Activated CD4-positive, alpha-beta T cell treated with anti-CD3 and anti-CD28 coated beads for 36 hours (primary cell): ENCODE measurements around the gene GPRC5D. TPM values are rescaled to one million over a fixed set of nuclear protein-coding genes. Genes with fewer than 3 reads are reported as not detected.

ENCODE experiments used
- ATAC-seq: fragments of 200-7000 bp; cut with Tn5 transposase; one replicate; pipeline ENCODE4 v1.10.0; 2021; ENCODE audit warnings: mild to moderate bottlenecking, moderate library complexity
- CTCF ChIA-PET: fragments of 350-600 bp; sonication (Branson Sonifier 250); formaldehyde crosslinking; loops from one replicate; lab custom pipeline; 2021; ENCODE audit warnings: antibody characterized with exemption; lab: Charles Lee
- POLR2A ChIA-PET: fragments of 350-600 bp; sonication (Branson Sonifier 250); formaldehyde crosslinking; loops from one replicate; lab custom pipeline; 2021; ENCODE audit warnings: antibody characterized with exemption, inconsistent platforms; lab: Charles Lee
- DNase-seq: peaks from one replicate; pipeline ENCODE4 v3.0.0-alpha.2; 2020
- H3K27ac Mint-ChIP-seq: one replicate; pipeline ENCODE4 v1.8.0; 2021; ENCODE audit warnings: mixed read lengths
- H3K27me3 Mint-ChIP-seq: one replicate; pipeline ENCODE4 v1.8.0; 2021; ENCODE audit warnings: mixed read lengths
- H3K36me3 Mint-ChIP-seq: one replicate; pipeline ENCODE4 v1.8.0; 2021; ENCODE audit warnings: low read depth, mixed read lengths
- H3K4me1 Mint-ChIP-seq: one replicate; pipeline ENCODE4 v1.8.0; 2021; ENCODE audit warnings: mixed read lengths
- H3K4me3 Mint-ChIP-seq: one replicate; pipeline ENCODE4 v1.8.0; 2021; ENCODE audit warnings: mild to moderate bottlenecking, moderate library complexity, mixed read lengths
- H3K9me3 Mint-ChIP-seq: one replicate; pipeline ENCODE4 v1.8.0; 2021; ENCODE audit warnings: low read depth, mixed read lengths
- intact Hi-C, 2 experiments: fragments of 100-400 bp; cut with DNase I in 1 of 2; cut with micrococcal nuclease in 1 of 2; formaldehyde crosslinking; loops; one replicate each; pipeline versions ENCODE4 v1.14.2 to v1.15.1; 2022 to 2024; cut with DNase I, micrococcal nuclease
- total RNA-seq, 2 experiments: library from RNA; stranded (reverse); gene quantifications; one replicate each; pipeline ENCODE4 v1.2.3, GENCODE V29; 2021

GPRC5D gene
- total RNA-seq, 2 experiments from 2014 or later: not detected

- POLR2A ChIA-PET: no interaction called here
- Mint-ChIP-seq H3K27me3 (no peaks in the 10 kb centered on the region), H3K27ac (no peak overlapping the region), H3K36me3 (no peaks in the 10 kb centered on the region), H3K4me3 (no peak overlapping the region), H3K4me1 (no peaks in the 10 kb centered on the region), H3K9me3 (no peaks in the 10 kb centered on the region)
- intact Hi-C loops: no loop called here
- ATAC-seq (no peak), DNase-seq (no peak)
- CTCF ChIA-PET: interaction anchor here (0.6 to 0.7 kb wide), 2 partner anchors 20 to 766 kb away, joined by 3 read pairs; no protein-coding TSS in a partner anchor
These were observed 14.9 kb downstream of the GPRC5D start for GRCh38 chr12:12936983-12937491.

GRCh38 chr12:12934556-12934955 is 17.4 kb downstream of the GPRC5D start:
- no peak overlapping the region for H3K27ac Mint-ChIP-seq
- POLR2A ChIA-PET: no interaction called here
- ATAC-seq (no peak), DNase-seq (no peak)
- H3K4me1 Mint-ChIP-seq: no peaks in the 10 kb centered on the region
- intact Hi-C loops: no loop called here
- no peaks in the 10 kb centered on the region for H3K36me3 Mint-ChIP-seq
- H3K9me3 Mint-ChIP-seq: no peaks in the 10 kb centered on the region
- H3K4me3 Mint-ChIP-seq: no peak overlapping the region
- H3K27me3 Mint-ChIP-seq: no peaks in the 10 kb centered on the region
- CTCF ChIA-PET: no interaction called here

GRCh38 chr12:12933742-12934141 is 18.2 kb downstream of the GPRC5D start:
- no peak for DNase-seq
- no peak overlapping the region for H3K27ac Mint-ChIP-seq
- no peak overlapping the region for H3K4me3 Mint-ChIP-seq
- ATAC-seq: no peak
- ChIA-PET CTCF (no interaction called here), POLR2A (no interaction called here)
- no peaks in the 10 kb centered on the region for H3K36me3 Mint-ChIP-seq
- H3K4me1 Mint-ChIP-seq: no peaks in the 10 kb centered on the region
- H3K27me3 Mint-ChIP-seq: no peaks in the 10 kb centered on the region
- no peaks in the 10 kb centered on the region for H3K9me3 Mint-ChIP-seq
- intact Hi-C loops: no loop called here

DNA sequence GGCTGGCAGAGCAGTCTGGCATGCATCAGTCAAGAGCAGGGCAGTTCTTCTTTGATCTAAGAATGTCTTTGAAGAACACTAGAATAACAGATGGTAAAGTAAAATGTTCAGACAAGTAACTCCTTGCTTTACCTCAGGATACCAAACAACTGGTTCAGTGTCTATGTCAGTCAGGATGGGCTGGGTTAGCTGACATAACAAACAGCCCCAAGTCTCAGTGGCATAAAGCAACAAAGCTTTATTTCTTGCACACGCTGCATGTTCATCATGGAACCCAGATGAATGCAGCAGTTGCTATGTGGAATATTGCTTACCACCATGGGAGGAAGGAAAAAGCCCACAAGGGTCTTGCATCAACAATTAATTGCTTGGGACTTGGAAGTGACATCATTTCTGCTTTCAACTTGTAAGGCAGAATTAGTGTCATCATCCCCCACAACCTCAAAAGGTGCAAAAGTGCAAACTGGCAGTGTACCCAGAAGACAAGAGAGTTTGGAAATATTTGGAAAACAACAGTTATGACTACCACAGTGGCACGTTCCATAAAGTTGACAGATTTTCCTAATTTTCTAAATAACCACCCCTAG is 21.2 kb downstream of the GPRC5D start:
- no peaks in the 10 kb centered on the region for H3K4me1 Mint-ChIP-seq
- CTCF ChIA-PET: no interaction called here
- no peak overlapping the region for H3K4me3 Mint-ChIP-seq
- POLR2A ChIA-PET: no interaction called here
- intact Hi-C loops: no loop called here
- H3K27me3 Mint-ChIP-seq: no peaks in the 10 kb centered on the region
- no peaks in the 10 kb centered on the region for H3K36me3 Mint-ChIP-seq
- no peaks in the 10 kb centered on the region for H3K9me3 Mint-ChIP-seq
- ATAC-seq: no peak
- no peak overlapping the region for H3K27ac Mint-ChIP-seq
- no peak for DNase-seq

- Mint-ChIP-seq H3K36me3 (no peaks in the 10 kb centered on the region), H3K27me3 (no peaks in the 10 kb centered on the region), H3K4me1 (no peaks in the 10 kb centered on the region), H3K4me3 (no peak overlapping the region), H3K9me3 (no peaks in the 10 kb centered on the region), H3K27ac (no peak overlapping the region)
- DNase-seq: no peak
- ChIA-PET CTCF (no interaction called here), POLR2A (no interaction called here)
- intact Hi-C loops: no loop called here
- ATAC-seq: no peak
These were observed 22.3 kb downstream of the GPRC5D start for GRCh38 chr12:12929696-12930095.

DNA sequence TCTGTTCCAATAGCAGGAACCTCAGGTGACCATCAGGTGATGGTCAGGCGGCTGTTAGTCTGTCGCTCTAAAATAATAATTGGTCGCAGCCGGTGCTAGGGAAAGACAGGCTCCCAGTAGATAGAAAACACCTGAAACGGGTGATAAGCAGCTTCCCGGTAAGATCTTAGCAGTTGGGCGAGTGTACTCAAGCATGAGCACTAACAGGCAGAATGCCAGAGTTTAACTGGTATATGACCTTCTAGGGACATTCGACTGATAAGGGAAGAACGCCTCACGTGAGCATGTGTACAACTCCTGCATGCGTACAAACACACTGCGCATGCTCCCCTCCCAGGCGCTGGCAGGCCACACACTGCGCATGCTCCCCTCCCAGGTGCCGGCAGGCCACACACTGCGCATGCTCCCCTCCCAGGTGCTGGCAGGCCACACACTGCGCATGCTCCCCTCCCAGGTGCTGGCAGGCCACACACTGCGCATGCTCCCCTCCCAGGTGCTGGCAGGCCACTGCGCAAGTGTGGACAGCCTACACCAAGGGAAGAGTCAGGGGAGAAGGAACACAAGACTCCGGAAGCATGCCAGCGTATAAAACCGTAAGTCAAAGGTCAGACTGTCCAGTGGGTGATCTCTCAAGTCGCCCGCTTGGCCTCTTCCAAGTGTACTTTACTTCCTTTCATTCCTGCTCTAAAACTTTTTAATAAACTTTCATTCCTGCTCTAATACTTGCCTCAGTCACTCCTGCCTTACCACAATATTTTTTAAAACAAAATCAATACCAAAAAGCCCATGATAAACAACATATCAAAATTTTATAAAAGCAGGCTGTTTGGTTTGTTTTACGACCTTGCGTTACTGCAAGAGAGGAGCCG is 24.5 kb downstream of the GPRC5D start:
- H3K27ac Mint-ChIP-seq: no peak overlapping the region
- peak; percentile 59 for DNase-seq
- no peaks in the 10 kb centered on the region for H3K36me3 Mint-ChIP-seq
- H3K4me3 Mint-ChIP-seq: peak overlapping the region; percentile 41
- ATAC-seq: peak; percentile 36
- no peaks in the 10 kb centered on the region for H3K27me3 Mint-ChIP-seq
- ChIA-PET CTCF (no interaction called here), POLR2A (no interaction called here)
- no peaks in the 10 kb centered on the region for H3K9me3 Mint-ChIP-seq
- H3K4me1 Mint-ChIP-seq: no peaks in the 10 kb centered on the region
- intact Hi-C loops: no loop called here

- H3K36me3 Mint-ChIP-seq: no peaks in the 10 kb centered on the region
- no peaks in the 10 kb centered on the region for H3K9me3 Mint-ChIP-seq
- CTCF ChIA-PET: interaction anchor here (0.6 to 0.7 kb wide), 4 partner anchors 9 to 1241 kb away, joined by 3 read pairs; no protein-coding TSS in a partner anchor
- intact Hi-C loops: no loop called here
- no peaks in the 10 kb centered on the region for H3K27me3 Mint-ChIP-seq
- H3K27ac Mint-ChIP-seq: no peak overlapping the region
- no peak overlapping the region for H3K4me3 Mint-ChIP-seq
- ATAC-seq (no peak), DNase-seq (no peak)
- POLR2A ChIA-PET: no interaction called here
- no peaks in the 10 kb centered on the region for H3K4me1 Mint-ChIP-seq
These were observed 25.3 kb downstream of the GPRC5D start for GRCh38 chr12:12926571-12927071.

DNA sequence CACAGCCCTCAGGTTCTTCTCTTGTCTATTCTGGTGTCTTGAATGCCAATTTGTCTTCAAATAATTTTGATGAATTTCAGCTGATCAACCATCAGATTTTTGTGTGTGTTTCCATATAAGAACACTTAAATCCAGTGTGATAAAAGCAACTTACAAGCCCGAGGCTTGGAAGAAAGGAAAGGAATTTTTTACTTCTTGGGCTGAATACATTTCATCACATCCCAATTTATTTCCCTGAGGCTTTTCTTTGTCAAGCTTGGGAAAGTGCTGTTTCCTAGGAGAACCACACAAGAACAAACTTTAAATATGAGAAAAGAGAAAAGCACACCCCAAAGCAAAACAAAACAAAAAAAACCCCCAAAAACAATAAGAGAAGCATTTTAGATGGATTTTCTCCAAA is 26.6 kb downstream of the GPRC5D start:
- Mint-ChIP-seq H3K4me1 (no peaks in the 10 kb centered on the region), H3K27ac (no peak overlapping the region), H3K36me3 (no peaks in the 10 kb centered on the region), H3K9me3 (no peaks in the 10 kb centered on the region), H3K27me3 (no peaks in the 10 kb centered on the region), H3K4me3 (no peak overlapping the region)
- no peak for DNase-seq
- ChIA-PET POLR2A (no interaction called here), CTCF (interaction anchor here (0.9 kb wide), 1 partner anchor 10 kb away, joined by 4 read pairs; no protein-coding TSS in a partner anchor)
- intact Hi-C loops: no loop called here
- ATAC-seq: no peak

- no peaks in the 10 kb centered on the region for H3K36me3 Mint-ChIP-seq
- H3K27me3 Mint-ChIP-seq: no peaks in the 10 kb centered on the region
- no peaks in the 10 kb centered on the region for H3K9me3 Mint-ChIP-seq
- CTCF ChIA-PET: no interaction called here
- H3K27ac Mint-ChIP-seq: no peak overlapping the region
- POLR2A ChIA-PET: no interaction called here
- intact Hi-C loops: loop anchor here in 1 of 2 experiments (5.0 kb wide), 1 partner anchor 163 kb away; no protein-coding TSS in a partner anchor
- no peaks in the 10 kb centered on the region for H3K4me1 Mint-ChIP-seq
- no peak for ATAC-seq
- no peak overlapping the region for H3K4me3 Mint-ChIP-seq
- no peak for DNase-seq
These were observed 27.8 kb downstream of the GPRC5D start for GRCh38 chr12:12924169-12924568.

GRCh38 chr12:12922978-12923377 is 29.0 kb downstream of the GPRC5D start:
- Mint-ChIP-seq H3K36me3 (no peaks in the 10 kb centered on the region), H3K27me3 (peaks cover 4% of the 10 kb centered on the region), H3K4me1 (no peaks in the 10 kb centered on the region), H3K27ac (no peak overlapping the region), H3K4me3 (no peak overlapping the region), H3K9me3 (no peaks in the 10 kb centered on the region)
- intact Hi-C loops: loop anchor here in 1 of 2 experiments (5.0 kb wide), 1 partner anchor 164 kb away; no protein-coding TSS in a partner anchor
- POLR2A ChIA-PET: no interaction called here
- DNase-seq (no peak), ATAC-seq (no peak)
- CTCF ChIA-PET: no interaction called here

DNA sequence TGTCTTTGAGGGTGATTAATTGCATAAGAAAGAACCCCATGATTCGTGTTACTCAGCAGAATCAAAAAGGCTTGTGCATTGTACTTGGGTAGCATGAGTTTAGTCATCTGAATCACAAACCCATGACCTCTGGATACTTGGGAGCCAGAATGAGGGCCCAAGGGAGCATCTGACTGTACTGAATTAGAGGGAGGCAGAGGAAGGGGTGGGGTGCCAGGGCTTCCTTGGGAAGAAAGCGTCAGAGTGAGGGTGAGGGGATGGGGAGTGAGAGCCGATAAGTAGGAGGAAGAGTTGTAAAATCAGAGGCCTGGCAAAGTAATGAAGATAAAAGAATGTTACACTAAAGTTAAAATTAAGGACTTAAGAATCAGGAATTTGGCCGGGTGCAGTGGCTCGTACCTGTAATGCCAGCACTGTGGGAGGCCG is 29.8 kb downstream of the GPRC5D start:
- POLR2A ChIA-PET: no interaction called here
- Mint-ChIP-seq H3K4me1 (no peaks in the 10 kb centered on the region), H3K36me3 (no peaks in the 10 kb centered on the region), H3K27ac (no peak overlapping the region), H3K4me3 (no peak overlapping the region), H3K9me3 (no peaks in the 10 kb centered on the region), H3K27me3 (peaks cover 6% of the 10 kb centered on the region)
- CTCF ChIA-PET: no interaction called here
- intact Hi-C loops: loop anchor here in 1 of 2 experiments (5.0 kb wide), 1 partner anchor 165 kb away; no protein-coding TSS in a partner anchor
- ATAC-seq: no peak
- DNase-seq: no peak
